ENCODE results near the gene ARHGAP15. TPM values are rescaled to one million over a fixed set of nuclear protein-coding genes. Genes with fewer than 3 reads are reported as not detected.

The ARHGAP15 gene
- total RNA-seq, 1 donor from 2014 or later, result 18.5 TPM

DNA sequence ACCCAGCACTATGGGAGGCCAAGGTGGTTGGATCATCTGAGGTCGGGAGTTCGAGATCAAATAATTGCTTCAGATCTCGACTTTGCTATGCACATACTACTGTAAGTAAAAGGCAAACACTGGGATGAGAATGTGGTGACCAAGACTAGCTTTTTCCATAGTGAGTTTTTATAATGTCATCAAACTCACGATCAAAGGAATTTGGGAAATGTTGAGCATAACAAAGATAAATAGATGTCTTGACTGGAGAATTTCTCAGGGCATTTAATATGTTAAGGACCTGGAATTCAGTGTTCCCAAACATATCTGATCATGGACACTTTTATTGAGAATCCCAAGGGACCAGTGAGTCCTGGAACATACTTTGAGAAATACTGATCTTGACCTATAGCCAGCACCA lies 205.6 kb downstream of the ARHGAP15 start:
- H3K4me1 ChIP-seq, result no peaks in the 10 kb centered on the region
- H3K27me3 ChIP-seq (ENCODE audit: low read depth), result no peaks in the 10 kb centered on the region
- H3K27ac ChIP-seq, result no peak overlapping the region
- no peak for ATAC-seq
- intact Hi-C loops (cut with DNase I), result no loop called here
- no peaks in the 10 kb centered on the region for H3K9me3 ChIP-seq
- TF ChIP-seq, protein P1, sequence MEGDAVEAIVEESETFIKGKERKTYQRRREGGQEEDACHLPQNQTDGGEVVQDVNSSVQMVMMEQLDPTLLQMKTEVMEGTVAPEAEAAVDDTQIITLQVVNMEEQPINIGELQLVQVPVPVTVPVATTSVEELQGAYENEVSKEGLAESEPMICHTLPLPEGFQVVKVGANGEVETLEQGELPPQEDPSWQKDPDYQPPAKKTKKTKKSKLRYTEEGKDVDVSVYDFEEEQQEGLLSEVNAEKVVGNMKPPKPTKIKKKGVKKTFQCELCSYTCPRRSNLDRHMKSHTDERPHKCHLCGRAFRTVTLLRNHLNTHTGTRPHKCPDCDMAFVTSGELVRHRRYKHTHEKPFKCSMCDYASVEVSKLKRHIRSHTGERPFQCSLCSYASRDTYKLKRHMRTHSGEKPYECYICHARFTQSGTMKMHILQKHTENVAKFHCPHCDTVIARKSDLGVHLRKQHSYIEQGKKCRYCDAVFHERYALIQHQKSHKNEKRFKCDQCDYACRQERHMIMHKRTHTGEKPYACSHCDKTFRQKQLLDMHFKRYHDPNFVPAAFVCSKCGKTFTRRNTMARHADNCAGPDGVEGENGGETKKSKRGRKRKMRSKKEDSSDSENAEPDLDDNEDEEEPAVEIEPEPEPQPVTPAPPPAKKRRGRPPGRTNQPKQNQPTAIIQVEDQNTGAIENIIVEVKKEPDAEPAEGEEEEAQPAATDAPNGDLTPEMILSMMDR (IDR thresholded peaks at IDR 0.05), result no peak
- H3K4me3 ChIP-seq, result no peak overlapping the region
- DNase-seq, result no peak
- H3K36me3 ChIP-seq, result no peaks in the 10 kb centered on the region

DNA sequence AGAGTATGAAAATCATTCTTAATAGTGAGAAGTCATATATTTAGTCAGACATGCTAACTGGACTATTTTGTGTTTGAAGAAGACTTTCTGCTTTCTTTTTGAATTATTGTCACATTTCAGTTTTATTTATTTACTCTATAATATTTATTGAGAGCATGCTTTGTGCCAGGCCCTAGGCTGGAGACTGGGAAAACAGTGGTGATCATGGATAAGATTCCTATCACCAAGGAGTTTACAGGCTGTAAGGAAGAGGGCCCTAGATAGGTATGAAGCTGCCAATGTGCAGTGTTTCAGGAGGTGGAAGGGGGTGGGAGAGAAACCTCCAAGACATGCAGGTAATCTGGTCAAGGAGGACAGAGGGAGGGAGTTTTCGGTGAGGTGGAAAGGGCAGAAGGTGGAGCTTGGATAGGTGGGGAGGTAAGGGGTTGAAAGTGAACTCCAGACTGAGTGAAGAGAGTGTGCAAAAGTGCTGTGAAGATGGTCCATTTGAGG lies 207.5 kb downstream of the ARHGAP15 start:
- Histone ChIP-seq H3K36me3 (no peaks in the 10 kb centered on the region), H3K9me3 (no peaks in the 10 kb centered on the region), H3K4me1 (no peaks in the 10 kb centered on the region), H3K27me3 (ENCODE audit: low read depth) (no peaks in the 10 kb centered on the region), H3K4me3 (no peak overlapping the region), H3K27ac (no peak overlapping the region)
- TF ChIP-seq, protein P1 (IDR thresholded peaks at IDR 0.05), result no peak
- ATAC-seq (no peak), DNase-seq (no peak)
- intact Hi-C loops (cut with DNase I), result no loop called here

DNA sequence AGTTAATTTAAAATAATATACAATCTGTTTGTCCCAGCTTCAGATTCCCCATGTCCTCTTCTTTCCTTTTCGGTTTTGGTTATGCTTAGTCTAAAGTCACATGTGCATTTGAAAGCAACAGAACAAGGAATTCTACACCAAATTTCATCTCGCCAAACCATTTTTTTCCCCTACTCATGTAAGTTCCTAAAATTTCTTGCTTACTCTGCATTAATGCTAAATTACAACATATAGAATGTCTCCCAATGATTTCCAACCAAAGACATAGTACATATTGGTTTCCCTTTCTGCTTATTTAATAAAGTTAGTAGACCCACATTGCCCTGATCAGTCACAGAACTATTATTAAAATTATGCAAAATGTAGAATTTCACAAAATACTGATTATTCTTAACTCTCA lies 212.3 kb downstream of the ARHGAP15 start:
- no peaks in the 10 kb centered on the region for H3K4me1 ChIP-seq
- ATAC-seq (no peak), DNase-seq (no peak)
- no peak overlapping the region for H3K4me3 ChIP-seq
- intact Hi-C loops (cut with DNase I), result no loop called here
- no peaks in the 10 kb centered on the region for H3K36me3 ChIP-seq
- TF ChIP-seq, protein P1 (IDR thresholded peaks at IDR 0.05), result no peak
- no peaks in the 10 kb centered on the region for H3K27me3 ChIP-seq (ENCODE audit: low read depth)
- no peaks in the 10 kb centered on the region for H3K9me3 ChIP-seq
- H3K27ac ChIP-seq, result no peak overlapping the region

DNA sequence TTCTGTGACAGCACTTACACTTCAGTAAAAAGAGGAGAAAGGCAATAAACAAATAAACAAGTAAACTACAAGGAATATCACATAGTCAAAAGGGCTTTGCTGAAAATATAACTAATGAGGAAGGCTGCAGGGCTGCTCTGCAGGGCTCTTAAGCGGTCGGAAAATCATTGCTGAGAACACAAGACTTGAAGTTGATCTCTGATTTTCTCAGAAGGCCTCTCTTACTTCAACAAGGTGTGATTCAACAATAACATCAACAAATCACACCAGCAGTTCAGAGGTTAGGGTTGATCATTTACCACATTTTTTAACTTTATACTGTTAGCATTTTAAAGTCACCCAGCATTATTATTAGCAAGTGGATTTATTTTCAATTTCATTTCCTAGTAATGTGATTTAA lies 215.6 kb downstream of the ARHGAP15 start:
- H3K36me3 ChIP-seq, result no peaks in the 10 kb centered on the region

DNA sequence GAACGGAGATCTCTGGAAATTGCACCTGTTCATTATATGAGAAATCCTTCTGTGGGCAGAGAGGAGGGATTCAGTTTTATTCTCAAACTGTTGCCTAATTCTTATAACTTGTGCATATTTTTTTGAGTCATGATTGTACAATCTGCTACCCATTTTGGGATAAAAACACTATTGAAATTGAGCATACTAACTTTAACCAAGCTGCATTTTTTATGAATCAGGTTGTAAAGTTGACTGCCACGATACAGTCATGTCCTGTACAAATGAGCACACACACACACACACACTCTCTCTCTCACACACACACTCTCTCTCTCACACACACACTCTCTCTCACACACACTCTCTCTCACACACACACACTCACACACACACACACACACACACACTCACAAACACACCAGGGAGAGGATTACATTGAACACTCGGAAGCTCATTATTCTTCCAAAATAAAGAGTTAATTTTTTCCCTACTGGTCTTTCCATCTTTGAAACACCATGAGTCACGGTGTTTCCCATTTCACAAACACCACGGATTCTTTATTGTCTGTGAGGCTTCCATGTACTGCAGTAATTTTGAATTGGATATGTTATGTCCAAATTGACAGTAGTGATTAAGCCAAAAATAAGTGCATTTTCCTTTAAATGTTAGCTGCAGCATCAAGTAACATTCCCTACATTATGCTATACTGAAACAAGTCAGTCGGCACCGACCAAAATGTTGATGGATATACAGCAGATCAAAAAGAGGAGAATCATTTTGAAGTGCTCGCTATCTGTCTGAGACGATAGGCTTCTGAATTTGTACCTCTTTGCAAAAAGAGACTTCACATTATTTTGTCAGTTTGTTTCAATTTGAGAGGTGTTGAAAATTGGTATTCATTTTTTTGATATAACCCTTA lies 216.9 kb downstream of the ARHGAP15 start:
- Histone ChIP-seq H3K4me3 (no peak overlapping the region), H3K36me3 (no peaks in the 10 kb centered on the region), H3K27ac (no peak overlapping the region), H3K27me3 (ENCODE audit: low read depth) (no peaks in the 10 kb centered on the region), H3K4me1 (no peaks in the 10 kb centered on the region), H3K9me3 (no peaks in the 10 kb centered on the region)
- intact Hi-C loops (cut with DNase I), result no loop called here
- no peak for ATAC-seq
- no peak for DNase-seq
- TF ChIP-seq, protein P1 (IDR thresholded peaks at IDR 0.05), result no peak

More for the DNA sequence above, 215.6 kb downstream of the ARHGAP15 start:
- TF ChIP-seq, protein P1 (IDR thresholded peaks at IDR 0.05), result no peak
- intact Hi-C loops (cut with DNase I), result no loop called here
- no peak for DNase-seq
- Histone ChIP-seq H3K27ac (no peak overlapping the region), H3K4me3 (no peak overlapping the region), H3K4me1 (no peaks in the 10 kb centered on the region), H3K27me3 (ENCODE audit: low read depth) (no peaks in the 10 kb centered on the region), H3K9me3 (no peaks in the 10 kb centered on the region)
- no peak for ATAC-seq

Data from lower lobe of right lung (tissue), 2 donors.